Activated naive CD4-positive, alpha-beta T cell treated with anti-CD3 and anti-CD28 coated beads, Interleukin-2, amount 50 U/mL, for 16 hours (primary cell): ENCODE results near the gene COL19A1.

ENCODE experiments used
- DNase-seq: peaks from one replicate; pipeline ENCODE4 v3.0.0-alpha.2; 2020

COL19A1 gene

DNA sequence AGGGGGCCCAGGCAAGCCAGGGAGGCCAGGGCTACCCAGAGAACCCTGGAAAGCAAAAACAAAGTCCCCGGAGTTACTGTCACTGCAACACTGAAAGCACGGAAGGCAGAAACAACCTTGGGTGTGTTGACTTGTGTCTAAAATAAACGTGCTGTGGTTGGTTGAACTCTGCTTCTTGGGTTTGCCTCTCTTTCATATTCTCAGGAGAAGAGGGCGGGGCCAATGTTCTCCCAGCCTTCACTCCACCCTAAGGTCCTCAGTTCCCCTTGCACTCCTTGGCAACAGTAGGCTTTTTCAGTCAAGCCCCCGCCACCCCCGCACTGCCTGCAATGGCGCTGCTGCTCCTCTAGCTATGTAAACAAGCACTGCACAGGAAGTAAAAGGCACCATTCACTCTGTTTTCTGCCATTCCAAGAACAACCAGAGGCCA, 375.6 kb downstream of the COL19A1 start:
- no peak for DNase-seq

DNA sequence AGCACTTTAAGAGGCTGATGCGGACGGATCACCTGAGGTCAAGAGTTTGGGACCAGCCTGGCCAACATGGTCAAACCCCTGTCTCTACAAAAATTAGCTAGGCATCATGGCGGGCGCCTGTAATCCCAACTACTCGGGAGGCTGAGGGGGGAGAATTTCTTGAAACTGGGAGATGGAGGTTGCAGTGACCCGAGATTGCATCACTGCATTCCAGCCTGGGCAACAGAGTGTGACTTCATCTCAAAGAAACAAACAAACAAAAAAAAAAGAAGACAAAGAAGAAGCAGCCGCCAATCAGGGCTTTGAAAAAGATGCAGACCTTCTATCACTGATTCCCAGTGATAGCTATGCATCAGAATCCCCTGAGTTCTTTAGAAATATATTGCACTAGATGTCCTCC, 379.8 kb downstream of the COL19A1 start:
- DNase-seq, result no peak

DNA sequence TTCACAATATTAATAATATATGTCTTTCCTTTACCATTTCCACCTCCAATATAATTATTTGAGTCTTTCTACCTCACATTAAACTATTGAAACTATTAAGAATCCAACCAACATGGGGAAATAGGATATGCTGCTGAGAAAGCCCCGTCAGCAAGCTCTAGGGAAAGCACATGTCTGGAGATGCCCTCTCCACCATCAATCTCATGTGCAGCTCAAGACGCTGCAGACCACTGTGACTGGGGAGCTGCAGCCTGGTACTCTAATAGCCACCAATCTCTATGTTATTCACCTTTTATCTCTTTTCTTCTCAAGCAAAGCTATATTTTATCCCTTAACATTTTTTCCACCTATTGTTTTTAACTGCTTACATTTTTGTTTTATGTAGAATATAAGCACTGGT, 386.2 kb downstream of the COL19A1 start:
- no peak for DNase-seq

DNA sequence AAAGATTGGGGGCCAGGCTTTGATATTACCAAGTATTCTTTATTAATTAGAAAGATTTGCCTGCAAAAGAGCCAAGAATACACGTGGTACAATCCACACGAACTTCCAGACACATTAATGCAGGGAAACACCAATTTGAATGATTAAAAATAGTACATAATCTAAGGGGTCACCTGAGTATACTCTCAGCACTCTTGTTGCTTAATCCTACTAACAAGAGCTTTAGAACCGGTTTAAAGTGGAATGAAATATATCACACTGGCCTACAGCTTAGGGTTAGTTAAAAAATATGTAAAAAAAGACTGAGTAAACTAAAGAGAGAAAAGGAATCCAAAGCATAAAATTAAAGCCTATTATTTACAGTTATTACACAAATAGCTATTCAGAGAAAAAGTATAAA, 387.6 kb downstream of the COL19A1 start:
- no peak for DNase-seq

DNA sequence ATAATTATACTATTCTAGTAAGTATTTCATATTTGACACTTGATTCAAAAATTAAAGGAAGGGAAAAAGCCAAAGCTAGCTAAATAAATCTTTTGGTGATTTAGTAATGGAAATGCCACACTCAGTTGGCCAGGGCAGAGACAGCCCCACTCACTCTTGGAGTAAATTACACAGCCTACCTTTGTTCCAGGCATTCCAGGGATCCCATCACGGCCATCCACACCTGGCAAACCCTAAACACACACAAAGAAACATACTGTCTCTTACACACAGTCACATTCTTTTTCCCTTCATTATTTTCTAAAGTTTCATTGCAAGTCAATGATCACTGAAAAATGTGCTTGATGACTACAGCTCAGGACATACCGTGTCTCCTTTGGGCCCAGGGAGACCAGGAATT, 388.4 kb downstream of the COL19A1 start:
- no peak for DNase-seq

DNA sequence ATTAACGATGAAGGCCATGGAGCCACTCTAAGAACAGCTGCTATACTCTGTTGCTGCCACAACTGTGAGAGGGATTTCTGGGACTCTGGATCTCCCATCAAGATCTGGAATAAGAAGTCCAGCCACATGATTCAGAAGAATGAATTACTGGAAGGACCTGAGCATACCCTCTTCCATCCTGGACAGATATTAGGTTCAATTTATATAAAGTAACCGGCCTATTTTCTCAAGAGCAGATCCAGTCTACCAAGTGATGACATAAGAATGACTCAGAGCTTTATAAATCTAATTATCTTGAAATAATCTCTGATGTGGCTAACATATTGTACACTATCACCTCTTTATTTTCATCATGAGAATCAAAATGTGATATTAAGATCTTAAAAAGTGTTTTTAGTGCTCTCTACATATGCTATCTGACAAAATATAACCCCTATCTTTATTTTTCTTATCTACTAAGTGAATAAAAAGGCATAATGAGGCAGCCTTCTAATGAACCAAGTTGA, 391.5 kb downstream of the COL19A1 start:
- DNase-seq, result no peak

DNA sequence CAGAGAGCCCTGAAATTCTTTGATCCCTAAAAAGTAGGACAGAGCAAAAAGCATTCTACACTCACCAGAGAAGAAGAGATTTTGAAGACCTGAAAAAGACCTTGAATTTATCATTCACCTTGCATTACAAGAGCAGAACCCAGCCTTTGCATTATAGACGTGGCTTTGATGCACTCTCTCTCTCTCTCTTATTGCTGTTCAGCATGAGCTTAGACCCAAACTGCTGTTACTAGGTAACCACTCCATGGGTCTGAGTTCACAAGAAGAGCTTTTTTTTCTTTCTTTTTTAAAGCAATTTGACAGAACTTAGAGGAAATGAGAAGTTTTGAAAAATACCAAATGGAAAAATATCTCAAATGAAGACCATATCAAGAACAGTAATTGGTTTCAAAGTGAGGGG, 392.1 kb downstream of the COL19A1 start:
- no peak for DNase-seq
